Eye (tissue), 1 donor: ENCODE data around the gene LEO1.
"Not testable (repeated sequence)": the region's sequence is repeated elsewhere in the genome, so short reads cannot be mapped to it uniquely, and the experiment has no call there.

ENCODE experiments used
- DNase-seq: peaks from one replicate; pipeline ENCODE4 v3.0.0-alpha.2; 2015

LEO1 gene

DNA sequence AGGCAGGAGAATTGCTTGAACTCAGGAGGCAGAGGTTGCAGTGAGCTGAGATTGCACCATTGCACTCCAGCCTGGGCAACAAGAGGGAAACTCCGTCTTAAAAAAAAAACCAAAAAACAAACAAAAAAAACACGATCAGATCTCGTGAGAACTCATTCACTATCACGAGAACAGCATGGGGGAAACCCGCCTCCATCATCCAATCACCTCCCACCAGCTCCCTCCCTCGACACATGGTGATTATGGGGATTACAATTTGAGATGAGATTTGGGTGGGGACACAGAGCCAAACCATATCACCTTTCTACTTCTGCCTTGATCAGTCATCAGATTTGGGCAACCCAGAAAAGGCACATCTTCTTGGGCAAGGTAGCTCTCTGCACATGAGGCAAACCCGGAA, 31.5 kb upstream of the LEO1 start:
- DNase-seq: not testable (repeated sequence)

DNA sequence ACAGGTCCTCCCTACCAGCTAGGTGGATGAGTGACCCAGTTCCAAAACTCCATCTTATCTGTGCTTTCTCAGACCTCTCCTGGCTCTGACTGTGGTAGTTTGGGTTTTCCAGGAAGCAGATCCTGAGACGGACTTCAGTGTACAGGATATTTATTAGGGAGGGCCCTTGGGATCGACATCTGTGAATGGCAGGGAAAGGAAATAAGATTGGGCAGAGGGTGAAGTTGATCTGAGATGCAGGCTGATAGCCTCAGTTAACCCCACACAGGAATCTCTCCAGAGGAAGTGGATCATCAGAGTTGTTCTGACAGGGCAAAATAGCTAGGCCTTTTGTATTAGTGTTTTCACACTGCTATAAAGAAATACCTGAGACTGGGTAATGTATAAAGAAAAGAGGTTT, 30.8 kb upstream of the LEO1 start:
- no peak for DNase-seq

DNA sequence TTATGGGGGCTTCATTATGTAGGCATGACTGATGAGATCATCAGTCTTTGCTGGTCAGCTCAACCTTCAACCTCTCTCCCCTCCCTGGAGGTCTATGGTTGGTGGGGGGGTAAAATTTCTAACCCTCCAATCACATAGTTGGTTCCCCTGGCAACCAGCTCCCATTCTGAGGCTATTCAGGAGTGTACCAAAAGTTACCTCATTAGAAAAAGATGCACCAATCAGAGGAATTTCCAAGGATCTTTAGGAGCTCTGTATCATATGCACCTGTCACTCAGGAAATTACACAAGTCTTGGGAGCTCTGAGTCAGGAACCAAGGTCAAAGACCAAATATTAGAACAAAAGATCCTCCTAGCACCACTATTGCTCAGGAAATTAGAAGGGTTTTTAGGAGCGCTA, 21.4 kb upstream of the LEO1 start:
- DNase-seq: no peak

DNA sequence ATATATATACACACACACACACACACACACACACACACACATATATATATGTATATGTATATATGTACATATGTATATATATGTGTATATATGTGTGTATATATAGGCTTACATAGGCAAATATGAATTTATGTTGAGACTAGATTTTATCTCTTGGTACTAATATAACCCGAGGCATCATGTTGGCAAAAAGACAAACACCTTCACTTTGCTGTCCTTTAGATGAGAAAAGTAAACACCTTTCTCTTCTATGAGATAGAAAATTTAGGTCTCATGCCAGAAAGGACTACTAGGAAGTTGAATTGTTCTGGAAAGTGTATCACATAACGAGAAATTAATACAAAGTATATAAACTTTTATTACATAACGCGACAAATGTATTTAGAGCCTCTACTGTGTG, 19.6 kb upstream of the LEO1 start:
- no peak for DNase-seq

DNA sequence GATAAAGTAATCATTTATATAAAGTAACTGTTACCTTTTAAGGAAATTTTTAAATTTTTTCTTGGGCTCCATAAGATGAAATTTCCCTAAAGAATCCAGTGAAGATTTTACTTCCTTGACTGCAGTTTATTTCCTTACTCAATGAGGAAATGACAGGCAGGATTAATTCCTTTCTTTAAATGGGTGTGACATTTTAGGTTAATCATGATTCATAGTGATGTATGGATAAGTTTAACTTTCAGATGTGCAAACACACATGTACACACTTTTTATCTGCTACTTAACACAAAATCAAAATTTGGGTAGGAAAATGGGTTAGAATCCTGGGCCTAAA, 11.2 kb upstream of the LEO1 start:
- no peak for DNase-seq

DNA sequence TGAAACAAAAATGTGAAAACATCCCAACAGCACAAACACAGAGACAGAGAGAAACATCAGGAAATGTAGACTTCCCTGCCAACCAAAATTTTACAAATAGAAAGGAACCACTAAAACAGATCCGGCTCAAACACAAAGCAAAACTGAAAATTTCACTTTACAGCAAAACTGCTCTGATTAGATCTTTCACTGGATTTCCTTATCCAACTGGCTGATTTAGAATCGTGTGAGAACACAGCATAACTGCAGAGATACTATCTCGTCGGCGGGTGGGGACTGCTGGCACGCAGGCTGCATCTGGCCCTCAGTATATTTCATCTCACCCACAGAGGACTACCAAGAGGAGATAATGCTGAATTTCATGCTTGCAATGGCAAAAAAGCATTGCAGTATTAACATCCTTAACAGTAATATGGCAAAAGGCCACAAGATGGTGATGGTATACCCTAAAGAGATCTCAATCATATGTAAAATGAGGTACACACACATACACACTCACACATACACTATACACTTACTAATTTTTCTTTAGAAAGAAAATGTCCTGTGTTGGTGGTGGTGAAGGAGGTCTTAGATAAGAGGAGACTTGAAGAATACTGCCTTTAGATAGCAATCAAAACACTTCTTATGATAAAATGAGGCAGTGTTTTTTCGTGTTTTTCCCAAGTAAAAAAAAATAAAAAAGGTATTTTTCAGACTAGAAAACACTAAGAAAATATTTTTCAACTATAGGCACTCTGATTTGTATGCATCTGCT, 10.6 kb upstream of the LEO1 start:
- peak; percentile 58 for DNase-seq

DNA sequence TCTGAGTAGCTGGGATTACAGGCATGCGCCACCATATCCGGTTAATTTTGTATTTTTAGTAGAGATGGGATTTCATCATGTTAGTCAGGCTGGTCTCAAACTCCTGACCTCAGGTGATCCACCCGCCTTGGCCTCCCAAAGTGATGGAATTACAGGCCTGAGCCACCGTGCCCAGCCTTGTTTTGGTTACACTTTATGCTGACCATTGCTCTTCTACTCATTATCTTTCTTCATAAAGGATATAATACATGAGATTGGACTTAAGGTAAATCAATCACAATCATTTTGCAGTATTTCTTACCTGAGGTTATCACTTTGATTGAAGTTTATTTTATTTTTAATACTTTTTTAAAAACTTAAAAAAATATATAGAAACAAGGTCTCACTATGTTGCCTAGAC, 2.2 kb upstream of the LEO1 start:
- no peak for DNase-seq

DNA sequence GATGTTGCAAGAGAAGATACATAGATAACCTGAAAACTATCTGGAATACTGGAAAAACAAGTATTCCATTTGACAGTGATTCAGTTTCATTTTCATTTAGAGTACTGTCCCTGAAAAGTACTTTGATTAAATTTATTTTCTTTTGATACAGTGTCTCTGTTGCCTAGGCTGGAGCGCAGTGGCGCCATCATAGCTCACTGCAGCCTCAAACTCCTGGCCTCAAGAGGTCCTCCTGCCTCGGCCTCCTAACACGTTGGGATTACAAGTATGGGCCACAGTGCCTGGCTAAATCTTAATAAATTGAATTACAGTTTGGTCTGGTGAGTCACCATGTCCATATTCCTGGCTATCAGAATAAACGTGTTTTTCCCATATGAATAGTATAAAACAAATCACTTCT, 1.6 kb upstream of the LEO1 start:
- no peak for DNase-seq

DNA sequence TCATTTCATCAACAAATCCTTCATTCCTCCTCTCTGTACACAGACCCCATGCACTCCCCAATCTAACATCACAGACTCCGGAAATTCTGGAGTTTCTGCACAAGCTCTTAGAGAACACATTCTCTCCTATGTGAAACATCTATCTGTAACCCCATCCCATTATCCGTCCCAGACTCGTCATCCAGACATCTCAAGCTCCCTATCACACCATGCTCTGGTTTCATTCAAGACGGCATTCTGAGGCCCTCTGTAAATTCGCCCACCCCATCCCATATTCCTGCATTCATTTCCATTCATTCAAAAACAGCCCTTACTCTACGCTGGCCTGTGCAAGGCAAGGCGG, 575 bp downstream of the LEO1 start:
- no peak for DNase-seq

DNA sequence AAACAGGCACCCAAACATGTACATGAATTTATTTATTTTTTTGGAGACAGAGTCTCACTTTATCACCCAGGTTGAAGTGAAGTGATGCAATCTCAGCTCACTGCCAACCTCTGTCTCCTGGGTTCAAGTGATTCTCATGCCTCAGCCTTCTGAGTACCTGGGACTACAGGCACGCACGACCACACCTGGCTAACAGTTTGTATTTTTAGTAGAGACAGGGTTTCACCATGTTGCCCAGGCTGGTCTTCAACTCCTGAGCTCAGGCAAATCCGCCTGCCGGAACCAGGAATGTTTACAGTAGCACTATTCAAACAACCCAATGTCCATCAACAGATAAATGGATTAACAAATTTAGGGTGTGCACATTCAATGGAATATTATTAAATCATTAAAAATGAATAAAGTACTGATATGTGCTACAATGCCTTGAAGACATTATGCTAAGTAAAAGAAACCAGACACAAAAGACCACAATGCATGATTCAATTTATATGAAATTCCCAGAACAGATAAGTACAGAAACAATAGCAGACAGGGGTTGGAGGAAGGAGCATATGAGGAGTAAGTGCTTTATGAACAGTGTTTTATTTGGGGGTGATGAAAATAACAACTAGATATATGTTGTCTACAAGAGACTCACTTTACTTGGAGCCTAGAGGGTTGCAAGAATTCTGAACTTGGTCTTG, 1.3 kb downstream of the LEO1 start:
- peak; percentile 2 for DNase-seq

DNA sequence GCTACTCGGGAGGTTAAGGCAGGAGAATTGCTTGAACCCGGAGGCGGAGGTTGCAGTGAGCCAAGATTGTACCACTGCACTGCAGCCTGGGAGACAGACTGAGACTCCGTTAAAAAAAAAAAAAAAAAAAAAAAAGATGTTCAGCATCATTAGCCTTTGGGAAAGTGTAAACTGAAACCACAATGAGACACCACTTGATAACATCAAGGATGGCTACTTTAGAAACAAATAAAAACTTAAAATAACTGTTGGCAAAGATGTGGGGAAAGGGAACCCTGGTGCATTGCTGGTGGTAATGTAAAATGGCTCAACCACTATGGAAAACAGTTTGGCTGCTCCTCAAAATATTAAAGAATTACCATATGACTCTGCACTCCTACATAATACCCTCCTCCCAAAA, 1.9 kb downstream of the LEO1 start:
- DNase-seq: peak; percentile 2

DNA sequence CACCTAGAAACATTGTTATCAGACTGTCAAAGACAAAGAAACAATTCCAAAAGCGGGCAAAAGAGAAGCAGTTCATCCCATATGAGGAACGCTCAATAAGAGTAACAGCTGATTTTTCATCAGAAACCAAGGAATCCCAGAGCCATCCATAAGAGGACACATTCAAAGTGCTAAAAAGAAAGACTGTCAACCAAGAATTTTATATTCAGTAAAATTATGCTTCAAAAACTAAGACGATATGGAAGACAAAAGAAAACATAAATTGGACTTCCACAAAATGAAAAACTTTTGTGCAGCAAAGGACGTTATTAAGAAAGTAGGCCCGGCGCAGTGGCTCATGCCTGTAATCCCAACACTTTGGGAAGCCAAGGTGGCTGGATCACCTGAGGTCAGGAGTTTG, 4.0 kb downstream of the LEO1 start:
- DNase-seq: peak; percentile 12

DNA sequence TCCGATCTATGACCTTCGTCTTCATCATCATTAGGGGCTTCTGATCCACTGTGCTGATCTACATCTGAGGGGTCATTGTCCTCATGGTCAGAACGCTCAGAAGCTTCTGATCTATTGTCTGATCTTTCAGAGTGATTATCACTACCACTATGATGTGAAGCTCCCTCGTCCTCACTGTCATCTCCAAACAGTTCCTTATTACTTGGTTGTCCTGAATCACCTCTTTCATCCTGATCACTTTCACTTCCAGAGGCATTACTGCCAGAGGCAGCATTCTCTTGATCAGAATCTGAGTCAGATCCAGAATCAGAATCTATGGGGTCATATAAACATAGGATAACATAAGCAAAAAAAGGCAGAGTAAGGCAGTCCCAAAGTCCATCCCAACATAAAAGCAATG, 5.4 kb downstream of the LEO1 start:
- DNase-seq: no peak

DNA sequence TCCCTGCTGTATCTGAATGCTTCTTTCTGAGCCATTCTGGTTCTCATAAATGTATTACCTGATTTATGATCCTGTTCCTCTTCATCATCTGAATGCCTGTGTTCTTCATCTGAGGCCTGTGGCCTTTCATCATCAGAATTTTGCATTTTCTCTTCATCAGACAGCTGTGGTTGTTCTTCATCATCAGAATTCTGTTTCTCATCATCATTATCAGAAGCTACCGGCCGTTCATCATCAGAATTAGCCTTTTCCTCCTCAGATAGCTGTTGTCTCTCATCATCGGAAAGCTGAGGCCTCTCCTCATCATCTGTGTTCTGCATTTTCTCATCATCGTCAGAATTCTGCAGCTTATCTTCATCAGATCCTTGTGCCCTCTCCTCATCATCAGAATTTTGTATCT, 5.9 kb downstream of the LEO1 start:
- no peak for DNase-seq

DNA sequence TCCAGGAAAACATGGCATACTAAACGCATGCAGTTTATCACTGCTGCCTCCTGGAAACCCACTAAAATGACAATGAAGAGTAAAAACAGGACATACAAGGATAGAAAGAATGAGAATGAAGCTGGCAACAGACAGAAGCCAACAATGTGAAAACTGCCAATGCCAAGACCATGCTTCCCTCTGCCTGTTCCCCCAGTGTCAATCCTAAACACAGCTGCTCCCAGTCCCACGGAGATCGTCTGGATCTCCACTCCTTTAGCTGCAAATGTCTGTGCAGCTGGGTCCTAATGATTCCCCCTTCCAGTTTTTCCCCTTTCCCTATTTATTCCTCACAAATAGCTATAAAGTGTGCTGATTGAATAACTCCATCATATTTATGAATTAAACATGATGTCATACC, 16.1 kb downstream of the LEO1 start:
- peak; percentile 11 for DNase-seq

DNA sequence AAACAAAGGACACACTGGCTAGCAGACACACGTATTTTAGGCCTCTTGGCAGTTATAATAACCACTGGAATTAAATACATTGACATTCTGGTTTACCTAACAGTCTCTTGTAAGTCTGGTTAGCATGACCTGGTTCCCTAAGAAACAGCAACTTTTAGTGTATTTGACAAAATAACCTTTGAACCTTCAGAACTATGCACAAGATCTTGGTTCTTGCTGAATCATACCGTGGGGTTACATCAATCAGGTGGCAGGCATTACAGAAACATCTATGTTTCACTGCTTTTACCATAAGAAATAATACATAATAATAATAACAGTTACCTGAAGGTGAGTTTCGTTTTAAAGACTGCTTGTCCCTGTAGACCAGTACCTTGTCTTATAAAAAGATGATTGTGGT, 18.8 kb downstream of the LEO1 start:
- no peak for DNase-seq

DNA sequence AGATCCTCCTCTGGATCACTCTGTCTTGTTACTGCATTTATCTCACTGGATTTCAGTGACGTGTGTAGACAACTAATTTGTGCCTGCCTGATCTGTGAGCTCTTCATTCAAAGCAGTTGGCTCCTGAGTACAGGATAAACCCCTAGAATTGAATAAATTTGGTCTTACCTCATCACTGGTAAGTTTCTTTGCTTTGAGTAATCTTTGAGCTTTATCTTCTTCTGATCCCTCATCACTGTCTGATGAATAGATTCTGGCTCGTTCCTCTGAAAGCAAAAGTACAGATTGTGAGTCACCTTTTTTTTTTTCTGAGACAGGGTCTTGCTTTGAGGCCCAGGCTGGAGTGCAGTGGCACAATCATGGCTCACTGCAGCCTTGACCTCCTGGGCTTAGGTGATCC, 24.5 kb downstream of the LEO1 start:
- DNase-seq: no peak

DNA sequence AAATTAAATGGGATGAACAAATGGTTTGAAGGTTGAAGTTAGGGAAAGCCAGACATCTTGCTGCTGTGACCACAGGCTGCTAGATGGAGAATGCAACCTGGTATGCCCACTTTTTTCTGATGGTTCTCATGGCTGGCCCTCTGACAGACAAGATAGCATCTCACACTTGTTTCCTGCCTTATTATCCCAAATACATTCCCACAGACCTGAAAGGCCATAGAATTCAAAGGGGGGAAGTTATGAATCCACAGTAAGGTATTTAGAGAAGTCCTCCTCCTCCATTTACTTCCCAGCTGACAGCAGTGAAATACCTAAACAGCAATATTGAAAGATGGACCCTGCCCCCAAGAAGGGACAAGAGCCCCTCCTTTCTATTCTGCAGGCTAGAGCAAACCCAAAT, 32.4 kb downstream of the LEO1 start:
- DNase-seq: no peak

DNA sequence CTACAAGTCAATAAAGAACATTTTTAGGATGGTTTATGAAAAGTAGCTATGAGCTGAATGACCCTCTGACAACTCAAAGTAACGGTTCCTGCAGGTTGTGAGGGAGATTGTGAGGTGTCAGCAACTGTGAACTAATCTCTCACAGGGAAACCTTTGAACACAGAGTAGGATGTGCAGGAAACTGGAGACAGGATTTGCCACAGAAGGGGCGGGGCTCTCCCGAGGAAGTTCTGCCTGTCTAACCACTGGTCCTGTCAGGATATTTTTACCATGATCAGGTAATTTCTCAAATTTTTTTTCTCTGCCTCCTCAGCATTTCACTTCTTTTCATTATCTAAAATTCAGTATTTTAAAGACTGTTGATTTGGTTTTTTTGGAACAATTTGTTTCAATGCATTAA, 33.3 kb downstream of the LEO1 start:
- no peak for DNase-seq

DNA sequence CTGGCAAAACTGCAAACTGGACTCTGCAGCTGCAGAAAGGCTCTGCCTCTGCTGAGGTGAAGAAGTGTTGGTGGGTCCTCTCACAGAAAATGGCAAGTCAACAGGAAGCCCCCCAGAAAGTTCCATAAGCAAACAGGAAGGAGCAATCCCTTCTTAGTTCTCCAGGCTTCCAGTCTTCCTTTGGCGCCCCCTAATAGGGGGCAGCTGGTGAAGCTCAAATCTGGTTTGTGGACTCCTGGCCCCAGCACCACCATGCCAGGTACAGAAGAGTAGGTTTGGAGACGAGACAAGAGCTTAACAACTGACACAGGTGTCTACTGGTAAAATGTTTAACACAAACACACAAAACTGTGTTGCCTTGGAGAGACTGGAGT, 35.5 kb downstream of the LEO1 start:
- DNase-seq: no peak

DNA sequence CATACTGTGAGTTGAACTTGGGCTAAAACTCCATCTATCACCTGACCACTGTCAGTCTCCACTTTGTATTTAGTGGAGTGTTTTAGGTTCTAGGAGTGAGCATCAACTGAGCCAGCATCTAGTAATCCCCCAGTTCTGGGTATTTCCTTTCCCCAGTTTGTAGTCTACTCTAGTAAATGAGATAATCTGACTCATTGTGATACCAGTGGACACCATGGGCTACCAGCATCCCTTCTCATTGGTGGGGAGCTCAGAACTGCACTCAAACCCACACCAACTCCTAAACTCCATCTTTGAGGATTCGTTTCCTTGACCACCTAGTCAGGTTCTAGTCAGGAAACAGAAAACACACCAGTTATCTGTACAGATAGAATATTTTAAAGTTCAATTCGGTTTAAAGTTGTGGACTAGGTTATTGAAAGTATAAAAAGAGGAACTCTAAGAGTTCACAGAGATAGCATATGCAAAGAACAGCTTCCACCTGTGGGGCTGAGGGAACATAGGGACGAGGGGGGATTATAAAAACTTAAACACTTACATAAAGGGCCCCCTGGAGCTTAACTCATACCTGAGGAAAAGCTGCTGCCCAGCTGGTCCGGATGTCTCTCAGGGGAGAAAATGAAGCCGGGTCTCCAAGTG, 36.0 kb downstream of the LEO1 start:
- DNase-seq: no peak

DNA sequence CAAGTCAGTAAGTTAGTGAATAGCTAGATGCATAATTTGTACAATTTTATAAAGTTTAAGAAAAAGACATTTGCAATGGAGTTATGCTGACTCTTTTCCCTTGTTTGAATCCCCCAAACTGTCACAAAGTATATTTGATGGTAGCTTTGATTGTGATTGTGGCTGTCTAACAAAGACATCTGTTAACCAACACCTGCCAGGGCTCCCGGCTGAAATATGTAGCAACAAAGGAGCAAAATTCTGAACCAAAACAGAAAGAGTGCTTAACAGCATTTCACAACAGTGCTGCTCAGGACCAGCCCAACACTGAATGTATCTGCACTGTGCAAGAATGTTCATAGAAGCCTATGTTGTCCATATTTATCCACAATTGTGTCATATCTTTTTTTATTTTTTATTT, 39.4 kb downstream of the LEO1 start:
- no peak for DNase-seq

DNA sequence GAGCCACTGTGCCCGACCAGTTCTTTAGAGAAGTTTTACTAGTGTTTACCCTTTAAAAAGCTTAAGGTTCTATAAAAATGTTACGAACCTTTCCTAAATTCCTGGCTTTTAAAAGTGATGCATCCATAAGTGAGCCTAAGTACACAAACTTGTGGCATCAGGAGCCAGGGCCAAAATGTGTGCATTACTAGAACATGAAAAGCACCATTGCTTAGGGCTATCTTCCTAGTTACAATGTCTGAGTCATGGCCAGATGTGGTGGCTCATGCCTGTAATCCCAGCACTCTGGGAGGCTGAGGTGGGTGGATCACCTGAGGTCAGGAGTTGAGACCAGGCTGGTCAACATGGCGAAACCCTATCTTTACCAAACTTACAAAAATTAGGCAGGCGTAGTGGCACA, 39.9 kb downstream of the LEO1 start:
- DNase-seq: no peak

DNA sequence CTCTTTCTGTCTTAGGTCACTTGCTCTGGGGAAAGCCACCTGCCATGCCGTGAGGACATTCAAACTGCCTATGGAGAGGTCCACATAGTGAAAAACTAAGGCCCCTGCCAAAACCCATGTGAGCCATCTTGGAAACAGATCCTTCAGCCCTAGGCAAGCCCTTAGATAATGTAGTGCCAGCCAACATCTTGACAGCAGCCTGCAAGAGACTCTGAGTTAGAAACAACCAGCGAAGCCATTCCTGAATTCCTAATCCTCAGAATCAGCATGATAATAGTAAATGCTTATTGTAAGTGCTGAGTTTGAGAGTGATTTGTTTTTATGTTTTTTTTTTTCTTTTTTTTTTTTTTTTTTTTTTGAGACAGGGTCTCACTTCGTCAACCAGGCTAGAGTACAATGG, 40.6 kb downstream of the LEO1 start:
- no peak for DNase-seq

DNA sequence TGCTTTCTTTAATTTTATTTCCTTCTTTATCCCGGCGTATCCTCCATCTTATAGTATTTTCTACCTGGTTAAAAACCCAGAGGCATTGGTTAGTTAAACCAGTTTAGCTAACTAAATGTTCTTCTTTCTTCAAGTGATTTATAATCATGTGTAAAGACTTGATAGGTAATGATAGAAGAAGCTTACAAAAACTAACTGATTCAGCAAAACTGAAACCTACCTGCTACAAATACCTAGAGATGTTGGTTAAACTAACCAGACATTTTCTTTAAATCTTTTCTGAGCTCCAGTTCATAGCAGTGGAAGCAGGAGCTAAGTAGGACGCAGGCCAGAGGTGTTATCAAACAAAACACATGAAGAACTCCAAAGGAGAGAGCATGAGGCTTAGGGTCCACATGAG, 44.8 kb downstream of the LEO1 start:
- DNase-seq: no peak
